CD4-positive, CD25-positive, alpha-beta regulatory T cell (primary cell): ENCODE data around the gene ZNF563. TPM values are rescaled to one million over a fixed set of nuclear protein-coding genes. Genes with fewer than 3 reads are reported as not detected.
"Not testable (repeated sequence)": the region's sequence is repeated elsewhere in the genome, so short reads cannot be mapped to it uniquely, and the experiment has no call there.

Experiments used
- ATAC-seq, 2 donors: fragments of 150-1000 bp; cut with Tn5 transposase; one replicate each; pipeline ENCODE4 v1.10.0; 2021; ENCODE audit warnings: low read depth in 2 of 2, moderate number of reproducible peaks in 2 of 2, moderate library complexity in 1 of 2
- DNase-seq, 3 donors: peaks; one replicate each; pipeline versions ENCODE4 v3.0.0 to v3.0.0-alpha.2; 2012 to 2022; ENCODE audit warnings: mixed read lengths in 1 of 3
- H3K27ac ChIP-seq: one replicate; pipeline ENCODE4 v1.7.0; 2013; ENCODE audit warnings: mild to moderate bottlenecking, low read length; ENCODE audit not compliant: insufficient read depth, poor library complexity, severe bottlenecking
- H3K27me3 ChIP-seq: one replicate; pipeline ENCODE4 v1.7.0; 2013; ENCODE audit warnings: low read length; ENCODE audit not compliant: control insufficient read depth, insufficient read depth
- H3K36me3 ChIP-seq: one replicate; pipeline ENCODE4 v1.7.0; 2013; ENCODE audit warnings: mild to moderate bottlenecking, low read length, moderate library complexity; ENCODE audit not compliant: control insufficient read depth, insufficient read depth
- H3K4me1 ChIP-seq: 2 replicates; pipeline ENCODE4 v1.7.0; 2013; ENCODE audit warnings: mild to moderate bottlenecking, low read length; ENCODE audit not compliant: insufficient read depth, control insufficient read depth, poor library complexity, severe bottlenecking
- H3K4me3 ChIP-seq: one replicate; pipeline ENCODE4 v1.7.0; 2013; ENCODE audit warnings: low read depth, mild to moderate bottlenecking, low read length, moderate library complexity
- H3K9me3 ChIP-seq, 2 experiments: 1 replicate in 1 of 2; 2 replicates in 1 of 2; pipeline ENCODE4 v1.7.0; 2013; ENCODE audit warnings: low read length in 2 of 2, mild to moderate bottlenecking in 1 of 2, moderate library complexity in 1 of 2; ENCODE audit not compliant: control insufficient read depth in 2 of 2
- H3K27ac Mint-ChIP-seq, 3 donors: one replicate each; pipeline ENCODE4 v1.8.0; 2020 to 2022; ENCODE audit warnings: mild to moderate bottlenecking in 3 of 3, mixed read lengths in 3 of 3, moderate library complexity in 2 of 3
- H3K27me3 Mint-ChIP-seq: one replicate; pipeline ENCODE4 v1.8.0; 2022; ENCODE audit warnings: mild to moderate bottlenecking, mixed read lengths
- H3K36me3 Mint-ChIP-seq: one replicate; pipeline ENCODE4 v1.8.0; 2020; ENCODE audit warnings: mixed read lengths
- H3K4me1 Mint-ChIP-seq, 4 donors: one replicate each; pipeline ENCODE4 v1.8.0; 2020 to 2022; ENCODE audit warnings: mixed read lengths in 4 of 4, mild to moderate bottlenecking in 1 of 4
- H3K4me3 Mint-ChIP-seq, 4 donors: one replicate each; pipeline ENCODE4 v1.8.0; 2020 to 2022; ENCODE audit warnings: mild to moderate bottlenecking in 4 of 4, mixed read lengths in 4 of 4, moderate library complexity in 3 of 4
- H3K9me3 Mint-ChIP-seq, 7 donors: one replicate each; pipeline ENCODE4 v1.8.0; 2020 to 2022; ENCODE audit warnings: mixed read lengths in 7 of 7, mild to moderate bottlenecking in 3 of 7, moderate library complexity in 2 of 7
- polyA plus RNA-seq, 4 donors: library from polyadenylated mRNA; unstranded; fragments of 300-500 nt; fragmentation: Illumina TruSeq; gene quantifications; one replicate each; pipeline ENCODE4 v1.2.3, GENCODE V29; 2021
- total RNA-seq: library from RNA; stranded (reverse); gene quantifications from one replicate; pipeline ENCODE4 v1.2.3, GENCODE V29; 2022

Gene ZNF563
- total and polyA plus RNA-seq, 5 donors from 2014 or later = 1.2 to 10.1 (median 6.6) TPM

DNA sequence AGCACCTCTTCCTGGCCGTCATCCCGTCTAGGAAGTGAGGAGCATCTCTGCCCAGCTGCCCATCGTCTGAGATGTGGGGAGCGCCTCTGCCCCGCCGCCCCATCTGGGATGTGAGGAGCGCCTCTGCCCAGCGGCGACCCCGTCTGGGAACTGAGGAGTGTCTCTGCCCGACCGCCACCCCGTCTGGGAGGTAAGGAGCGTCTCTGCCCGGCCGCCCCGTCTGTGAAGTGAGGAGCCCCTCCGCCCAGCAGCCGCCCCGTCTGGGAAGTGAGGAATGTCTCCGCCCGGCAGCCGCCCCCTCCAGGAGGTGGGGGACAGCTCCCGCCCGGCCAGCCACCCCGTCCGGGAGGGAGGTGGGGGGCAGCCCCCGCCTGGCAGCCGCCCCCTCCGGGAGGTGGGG lies 28.8 kb upstream of the ZNF563 start:
- H3K9me3 Mint-ChIP-seq = peaks cover 0 to 18% (median 5%) of the 10 kb centered on the region in 7 donors
- not testable (repeated sequence) for H3K27me3 ChIP-seq, H3K4me3 ChIP-seq, ATAC-seq, H3K36me3 Mint-ChIP-seq, H3K27me3 Mint-ChIP-seq, H3K36me3 ChIP-seq, H3K9me3 ChIP-seq, DNase-seq, H3K27ac Mint-ChIP-seq, H3K4me1 ChIP-seq, H3K4me3 Mint-ChIP-seq, H3K27ac ChIP-seq
- peaks cover 0 to 29% (median 9%) of the 10 kb centered on the region in 4 donors for H3K4me1 Mint-ChIP-seq

DNA sequence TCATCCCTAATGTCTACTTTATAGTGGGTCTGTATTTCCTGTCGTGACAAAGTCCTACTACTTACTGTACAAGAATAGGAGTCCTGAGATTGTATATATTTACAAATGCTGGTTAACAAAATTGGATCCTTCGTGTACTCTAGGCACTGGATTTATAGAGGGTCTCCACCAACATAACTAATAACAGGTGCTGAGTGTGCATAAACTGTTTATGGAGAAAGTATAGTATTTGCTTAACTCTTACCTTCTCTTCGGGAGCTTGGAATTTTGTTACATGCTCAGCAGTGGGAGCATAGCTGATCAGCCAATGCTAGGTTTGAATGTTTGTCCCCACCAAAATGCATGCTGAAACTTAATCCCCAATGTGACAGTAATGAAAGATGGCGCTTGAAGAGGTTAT lies 19.9 kb upstream of the ZNF563 start:
- DNase-seq = no peak
- Mint-ChIP-seq H3K9me3 (peaks cover 4 to 75% (median 26%) of the 10 kb centered on the region in 7 donors), H3K4me1 (no peaks in the 10 kb centered on the region), H3K27ac (no peak overlapping the region), H3K4me3 (no peak overlapping the region), H3K36me3 (peaks cover 31% of the 10 kb centered on the region), H3K27me3 (no peaks in the 10 kb centered on the region)
- Histone ChIP-seq H3K4me1 (no peaks in the 10 kb centered on the region), H3K27ac (no peak overlapping the region), H3K36me3 (no peaks in the 10 kb centered on the region), H3K27me3 (no peaks in the 10 kb centered on the region), H3K9me3 (peaks cover 43 to 56% of the 10 kb centered on the region in 2 experiments), H3K4me3 (no peak overlapping the region)
- no peak for ATAC-seq

DNA sequence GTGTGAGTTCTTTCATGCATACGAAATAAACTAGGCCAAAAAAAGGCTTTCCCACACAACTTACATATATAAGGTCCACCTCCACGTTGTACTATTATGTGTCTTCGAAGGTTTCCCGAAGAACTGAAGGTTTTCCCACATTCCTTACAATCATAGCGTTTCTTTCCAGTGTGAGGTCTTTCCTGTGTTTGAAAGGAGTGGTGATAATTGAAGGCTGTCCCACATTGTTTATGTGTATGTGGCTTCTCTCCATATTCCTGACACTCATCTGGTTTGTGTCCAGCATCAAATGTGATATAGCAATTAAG lies 17.4 kb upstream of the ZNF563 start:
- Mint-ChIP-seq H3K4me3 (no peak overlapping the region), H3K27ac (no peak overlapping the region), H3K27me3 (no peaks in the 10 kb centered on the region), H3K9me3 (peaks cover 4 to 71% (median 22%) of the 10 kb centered on the region in 7 donors), H3K4me1 (no peaks in the 10 kb centered on the region), H3K36me3 (peaks cover 28% of the 10 kb centered on the region)
- no peak overlapping the region for H3K4me3 ChIP-seq
- no peaks in the 10 kb centered on the region for H3K4me1 ChIP-seq
- no peak overlapping the region for H3K27ac ChIP-seq
- H3K9me3 ChIP-seq = peaks cover 55 to 69% of the 10 kb centered on the region in 2 experiments
- no peak for DNase-seq
- no peaks in the 10 kb centered on the region for H3K27me3 ChIP-seq
- ATAC-seq = no peak
- no peaks in the 10 kb centered on the region for H3K36me3 ChIP-seq

DNA sequence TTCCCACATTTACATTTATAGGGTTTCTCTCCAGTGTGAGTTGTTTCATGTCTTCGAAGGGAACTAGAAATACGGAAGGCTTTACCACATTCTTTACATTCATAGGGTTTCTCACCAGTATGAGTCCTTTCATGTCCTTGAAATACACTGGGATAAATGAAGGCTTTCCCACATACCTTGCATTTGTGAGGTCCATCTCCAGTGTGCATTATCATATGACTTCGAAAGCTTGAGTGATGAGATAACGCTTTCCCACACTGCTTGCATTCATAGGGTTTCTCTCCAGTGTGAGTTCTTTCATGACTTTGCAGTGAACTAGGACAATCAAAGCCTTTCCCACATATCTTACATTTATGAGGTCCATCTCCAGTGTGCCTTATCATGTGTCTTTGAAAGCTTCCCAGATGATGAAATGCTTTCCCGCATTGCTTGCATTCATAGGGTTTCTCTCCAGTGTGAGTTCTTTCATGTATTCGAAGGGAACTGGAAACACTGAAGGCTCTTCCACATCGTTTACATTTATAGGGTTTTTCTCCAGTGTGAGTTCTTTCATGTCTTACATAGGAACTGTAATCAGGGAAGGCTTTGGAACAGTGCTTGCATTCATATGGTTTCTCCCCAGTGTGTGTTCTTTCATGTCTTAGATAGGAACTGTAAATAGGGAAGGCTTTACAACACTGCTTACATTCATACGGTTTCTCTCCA lies 16.9 kb upstream of the ZNF563 start:
- Histone ChIP-seq H3K9me3 (peaks cover 55 to 74% of the 10 kb centered on the region in 2 experiments), H3K27me3 (no peaks in the 10 kb centered on the region), H3K36me3 (no peaks in the 10 kb centered on the region), H3K4me3 (peak overlapping the region; percentile 6), H3K4me1 (no peaks in the 10 kb centered on the region), H3K27ac (no peak overlapping the region)
- Mint-ChIP-seq H3K9me3 (peaks cover 4 to 74% (median 22%) of the 10 kb centered on the region in 7 donors), H3K4me3 (no peak overlapping the region), H3K36me3 (peaks cover 28% of the 10 kb centered on the region), H3K27ac (peak overlapping the region in 1 of 3 donors; percentile 63), H3K4me1 (no peaks in the 10 kb centered on the region), H3K27me3 (no peaks in the 10 kb centered on the region)
- DNase-seq (no peak), ATAC-seq (no peak)

DNA sequence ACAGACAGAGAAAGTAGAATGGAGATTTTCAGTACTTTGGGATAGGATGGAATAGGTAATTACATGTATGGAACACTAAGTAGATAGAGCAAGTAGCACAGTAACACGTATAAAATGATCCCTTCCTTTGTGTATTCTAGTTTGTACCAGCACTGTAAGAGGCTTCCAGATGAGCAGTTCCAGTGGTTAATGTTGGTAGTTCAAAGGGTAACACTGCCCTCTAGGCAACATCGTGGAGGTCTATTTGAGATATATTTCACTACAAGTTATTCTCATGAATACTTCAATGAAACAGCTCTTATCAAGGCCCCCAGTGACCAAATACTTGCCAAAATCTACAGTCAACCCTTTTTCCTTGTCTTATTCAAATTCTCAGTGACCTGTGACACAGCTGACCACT lies 13.5 kb upstream of the ZNF563 start:
- Histone ChIP-seq H3K4me3 (no peak overlapping the region), H3K27ac (no peak overlapping the region), H3K36me3 (no peaks in the 10 kb centered on the region), H3K4me1 (no peaks in the 10 kb centered on the region), H3K9me3 (peaks cover 42 to 48% of the 10 kb centered on the region in 2 experiments), H3K27me3 (no peaks in the 10 kb centered on the region)
- H3K27me3 Mint-ChIP-seq = no peaks in the 10 kb centered on the region
- no peak overlapping the region for H3K27ac Mint-ChIP-seq
- no peaks in the 10 kb centered on the region for H3K4me1 Mint-ChIP-seq
- peaks cover 3 to 49% (median 16%) of the 10 kb centered on the region in 7 donors for H3K9me3 Mint-ChIP-seq
- no peak overlapping the region for H3K4me3 Mint-ChIP-seq
- ATAC-seq (peak; percentile 67 to 81), DNase-seq (peak in 2 of 3 donors; percentile 32 to 35)
- H3K36me3 Mint-ChIP-seq = peaks cover 14% of the 10 kb centered on the region

DNA sequence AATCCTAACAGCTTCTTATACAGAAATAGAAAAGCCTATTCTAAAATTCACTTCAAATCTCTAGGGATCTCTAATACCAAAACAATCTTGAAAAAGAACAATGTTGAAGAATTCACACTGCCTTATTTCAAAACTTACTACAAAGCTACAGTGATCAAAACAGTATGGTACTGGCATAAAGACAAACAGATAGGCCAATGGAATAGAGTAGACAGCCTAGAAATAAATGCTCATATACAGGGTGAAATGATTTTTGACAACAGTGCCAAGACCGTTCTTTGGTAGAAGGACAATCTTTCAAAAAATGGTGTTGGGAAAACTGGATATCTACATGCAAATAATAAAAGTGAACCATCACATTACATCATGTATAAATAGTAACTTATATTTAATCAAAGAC lies 11.8 kb upstream of the ZNF563 start:
- H3K36me3 ChIP-seq = no peaks in the 10 kb centered on the region
- Mint-ChIP-seq H3K36me3 (peaks cover 6% of the 10 kb centered on the region), H3K9me3 (peaks cover 1 to 33% (median 9%) of the 10 kb centered on the region in 7 donors), H3K27ac (no peak overlapping the region), H3K27me3 (no peaks in the 10 kb centered on the region), H3K4me3 (peak overlapping the region in 1 of 4 donors; percentile 32), H3K4me1 (no peaks in the 10 kb centered on the region)
- no peak for ATAC-seq
- no peak overlapping the region for H3K27ac ChIP-seq
- H3K4me3 ChIP-seq = no peak overlapping the region
- DNase-seq = no peak
- H3K4me1 ChIP-seq = no peaks in the 10 kb centered on the region
- H3K27me3 ChIP-seq = no peaks in the 10 kb centered on the region
- H3K9me3 ChIP-seq = peaks cover 31% of the 10 kb centered on the region in 2 experiments

DNA sequence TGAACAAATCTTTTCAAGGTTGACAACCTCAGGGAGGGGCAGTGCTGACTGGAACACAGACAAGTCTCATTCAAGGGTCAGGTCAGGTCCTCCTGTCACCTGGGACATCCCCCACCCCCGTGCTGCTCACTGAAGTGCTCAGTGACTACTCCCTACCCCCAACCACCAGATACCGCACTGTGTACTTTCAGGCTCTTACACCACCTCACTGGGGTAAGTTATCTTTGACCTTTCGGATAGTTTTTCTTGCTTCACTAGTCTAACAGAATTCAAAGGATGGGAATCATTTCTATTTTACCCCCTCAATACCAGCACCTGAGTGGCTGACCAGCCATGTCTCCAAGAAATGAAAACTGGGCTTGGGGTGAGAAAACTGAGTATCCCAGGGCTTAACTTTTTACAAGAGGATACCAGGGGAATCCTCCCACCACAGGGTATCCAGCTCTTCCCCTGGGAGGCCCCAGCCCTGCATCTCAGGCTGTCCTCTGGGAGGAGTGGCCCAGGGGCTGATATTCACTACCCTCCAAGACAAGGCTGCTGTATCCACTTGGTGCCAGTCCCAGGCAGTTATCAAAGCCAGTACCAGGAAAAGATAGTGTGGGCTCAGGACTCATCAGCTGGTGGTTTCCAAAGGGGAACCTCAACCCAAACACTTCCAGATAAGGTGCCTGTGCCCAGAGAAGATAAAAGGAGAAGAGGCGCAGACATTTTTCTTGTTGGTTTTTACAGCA lies 2.1 kb downstream of the ZNF563 start:
- Mint-ChIP-seq H3K36me3 (peaks cover 4% of the 10 kb centered on the region), H3K9me3 (peaks cover 0 to 4% (median 0%) of the 10 kb centered on the region in 7 donors), H3K4me3 (peak overlapping the region; percentile 94 to 99 (median 96)), H3K27ac (peak overlapping the region; percentile 88 to 96 (median 96)), H3K27me3 (peaks cover 5% of the 10 kb centered on the region), H3K4me1 (peaks cover 31 to 55% (median 49%) of the 10 kb centered on the region in 4 donors)
- DNase-seq (peak; percentile 18 to 44 (median 29)), ATAC-seq (no peak)
- Histone ChIP-seq H3K27ac (peak overlapping the region; percentile 86), H3K27me3 (no peaks in the 10 kb centered on the region), H3K4me1 (peaks cover 23% of the 10 kb centered on the region), H3K4me3 (peak overlapping the region; percentile 93), H3K36me3 (no peaks in the 10 kb centered on the region), H3K9me3 (peaks cover 0 to 3% of the 10 kb centered on the region in 2 experiments)
